B cell (primary cell): ENCODE measurements around the gene OPN5.

Source experiments
- EZH2 ChIP-seq: IDR thresholded peaks from 2 replicates; pipeline ENCODE4 v1.6.1; 2012; ENCODE audit warnings: borderline replicate concordance, low read depth, mild to moderate bottlenecking, moderate library complexity, low read length; ENCODE audit not compliant: insufficient read depth, poor library complexity, severe bottlenecking
- TF ChIP-seq, protein P1 (sequence below): fragments of 200-600 bp; IDR thresholded peaks from one replicate; pipeline ENCODE4 v1.8.0; 2022; ENCODE audit warnings: antibody characterized with exemption, mild to moderate bottlenecking

DNA sequence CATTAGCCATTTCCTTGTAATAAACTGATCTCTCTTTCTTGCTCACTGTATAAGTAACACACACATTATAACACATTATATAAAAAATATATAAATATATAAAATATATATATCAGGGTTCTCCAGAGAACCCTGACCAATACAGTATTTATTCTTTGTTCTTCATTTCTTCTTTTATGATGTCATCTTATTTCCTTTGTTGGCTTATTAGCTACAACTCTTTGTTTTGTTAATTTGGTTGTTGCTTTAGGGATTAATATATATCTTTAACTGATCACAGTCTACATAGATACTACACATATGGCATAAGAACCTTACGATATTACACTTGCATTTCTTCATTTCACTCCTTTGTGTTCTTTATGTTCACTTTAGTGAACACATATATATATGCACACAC is 14.7 kb upstream of the OPN5 start:
- TF ChIP-seq, protein P1, sequence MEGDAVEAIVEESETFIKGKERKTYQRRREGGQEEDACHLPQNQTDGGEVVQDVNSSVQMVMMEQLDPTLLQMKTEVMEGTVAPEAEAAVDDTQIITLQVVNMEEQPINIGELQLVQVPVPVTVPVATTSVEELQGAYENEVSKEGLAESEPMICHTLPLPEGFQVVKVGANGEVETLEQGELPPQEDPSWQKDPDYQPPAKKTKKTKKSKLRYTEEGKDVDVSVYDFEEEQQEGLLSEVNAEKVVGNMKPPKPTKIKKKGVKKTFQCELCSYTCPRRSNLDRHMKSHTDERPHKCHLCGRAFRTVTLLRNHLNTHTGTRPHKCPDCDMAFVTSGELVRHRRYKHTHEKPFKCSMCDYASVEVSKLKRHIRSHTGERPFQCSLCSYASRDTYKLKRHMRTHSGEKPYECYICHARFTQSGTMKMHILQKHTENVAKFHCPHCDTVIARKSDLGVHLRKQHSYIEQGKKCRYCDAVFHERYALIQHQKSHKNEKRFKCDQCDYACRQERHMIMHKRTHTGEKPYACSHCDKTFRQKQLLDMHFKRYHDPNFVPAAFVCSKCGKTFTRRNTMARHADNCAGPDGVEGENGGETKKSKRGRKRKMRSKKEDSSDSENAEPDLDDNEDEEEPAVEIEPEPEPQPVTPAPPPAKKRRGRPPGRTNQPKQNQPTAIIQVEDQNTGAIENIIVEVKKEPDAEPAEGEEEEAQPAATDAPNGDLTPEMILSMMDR, result no peak
- TF ChIP-seq EZH2, result no peak
